GM18868 (cell line): ENCODE measurements around the gene TNPO2.
A peak's percentile ranks its signal among the peaks of the same experiment; 100 is the strongest.
"Not testable (repeated sequence)": the region's sequence is repeated elsewhere in the genome, so short reads cannot be mapped to it uniquely, and the experiment has no call there.

ENCODE experiments used
- ATAC-seq: cut with Tn5 transposase; IDR thresholded peaks from one replicate; pipeline ENCODE4 v1.9.1; 2021; ENCODE audit warnings: mild to moderate bottlenecking, moderate library complexity; ENCODE audit not compliant: unreplicated experiment

Gene TNPO2

DNA sequence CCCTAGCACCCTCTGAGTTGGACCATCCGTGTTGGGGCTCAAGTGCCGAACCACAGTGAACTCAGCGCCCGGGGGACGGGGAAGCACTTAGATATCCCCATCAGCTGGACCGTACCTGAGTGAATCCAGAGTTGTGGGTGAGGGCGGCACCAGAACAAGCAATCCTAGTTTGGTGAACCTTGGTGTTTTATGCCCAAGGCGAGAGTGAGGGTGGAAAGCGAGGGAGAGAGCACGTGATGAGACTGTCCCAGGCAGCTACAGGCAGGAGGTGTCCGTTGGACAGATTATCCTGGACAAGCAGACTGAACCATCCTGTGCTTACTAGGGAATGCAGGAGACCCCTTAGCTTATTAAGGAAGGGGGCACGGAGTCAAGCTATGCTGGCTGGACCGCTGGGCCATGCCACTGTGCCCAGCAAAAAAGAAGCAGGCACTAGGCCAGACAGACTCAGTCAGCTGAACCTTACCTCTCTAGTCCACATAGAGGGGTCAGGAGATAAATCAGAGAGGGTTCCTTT lies 14.2 kb upstream of the TNPO2 start:
- no peak for ATAC-seq

DNA sequence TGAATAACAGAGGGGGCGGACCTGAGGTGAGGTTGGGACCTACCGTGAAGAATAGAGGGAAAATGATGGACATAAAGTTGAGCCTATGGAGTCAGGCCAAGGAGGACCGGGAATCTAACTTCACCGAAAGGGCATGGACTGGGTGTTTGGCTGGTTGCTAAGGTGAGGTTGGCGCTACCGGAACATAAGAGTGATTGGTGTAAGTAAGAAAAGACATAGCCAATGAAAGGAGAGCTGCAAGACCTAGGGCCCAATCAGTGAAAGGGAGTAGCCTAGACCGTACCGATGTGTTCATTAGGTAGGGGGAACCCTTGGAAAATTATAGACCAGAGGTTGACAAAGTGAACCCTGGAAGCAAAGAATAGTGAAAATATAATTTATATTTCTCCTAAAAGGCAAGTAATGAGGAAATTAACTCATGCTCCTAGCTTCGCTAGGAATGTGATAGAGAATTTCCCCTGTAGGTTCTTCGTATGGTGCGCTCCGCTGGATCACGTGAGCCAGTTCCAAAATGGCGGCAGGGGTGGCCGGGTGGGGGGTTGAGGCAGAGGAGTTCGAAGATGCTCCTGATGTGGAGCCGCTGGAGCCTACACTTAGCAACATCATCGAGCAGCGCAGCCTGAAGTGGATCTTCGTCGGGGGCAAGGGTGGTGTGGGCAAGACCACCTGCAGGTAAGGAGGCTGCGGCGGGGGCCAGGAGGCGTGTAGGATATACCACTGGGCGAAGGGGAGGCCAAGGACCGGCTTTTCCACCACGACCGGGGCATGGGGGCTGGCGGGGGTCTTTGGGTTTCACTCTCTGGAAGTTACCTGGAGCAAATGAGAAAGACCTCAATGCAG lies 13.5 kb upstream of the TNPO2 start, which contains the start of gene GET3:
GET3 (plus strand) TSS at position 503 of the 840 bp plus-strand sequence; CDS start at position 512, 9 bp downstream.
- peak; percentile 80 for ATAC-seq

DNA sequence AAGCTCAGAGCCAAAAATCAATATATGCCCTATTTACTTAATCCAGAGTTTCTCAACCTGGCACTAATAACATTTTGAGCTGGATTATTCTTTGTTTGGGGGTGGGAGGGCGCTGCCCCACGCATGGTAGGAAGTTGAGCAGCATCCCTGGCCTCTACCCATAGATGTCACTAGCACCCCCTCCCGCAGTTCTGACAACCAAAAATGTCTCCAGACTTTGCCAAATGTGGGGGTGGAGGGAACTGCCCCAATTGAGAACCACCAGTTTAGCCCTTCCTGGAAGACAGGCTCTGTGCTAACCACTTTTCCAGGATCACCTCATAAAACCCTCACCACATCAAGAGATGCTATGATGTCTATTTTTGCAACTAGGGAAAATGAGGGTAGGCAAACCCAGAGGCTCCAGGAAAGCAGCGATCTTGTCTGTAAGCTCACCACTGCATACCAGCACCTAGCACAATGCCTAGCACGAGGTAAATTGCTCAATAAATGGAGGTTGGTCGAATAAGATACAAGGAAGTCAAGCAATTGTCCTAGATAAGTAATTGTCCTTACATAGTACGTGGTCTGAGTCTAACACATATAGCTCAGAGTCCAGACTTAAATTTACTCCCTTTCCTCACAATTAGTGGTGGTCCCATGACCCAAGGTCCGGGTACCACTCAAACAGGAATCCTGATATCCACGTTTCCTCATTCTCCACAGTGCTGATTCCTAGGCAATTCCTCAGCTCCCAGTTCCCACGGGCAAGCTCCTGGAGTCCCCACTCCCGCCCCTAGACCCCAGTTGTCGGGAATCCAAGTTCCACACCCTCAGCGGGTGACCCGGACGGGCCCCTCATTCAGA lies 9.9 kb upstream of the TNPO2 start:
- no peak for ATAC-seq

DNA sequence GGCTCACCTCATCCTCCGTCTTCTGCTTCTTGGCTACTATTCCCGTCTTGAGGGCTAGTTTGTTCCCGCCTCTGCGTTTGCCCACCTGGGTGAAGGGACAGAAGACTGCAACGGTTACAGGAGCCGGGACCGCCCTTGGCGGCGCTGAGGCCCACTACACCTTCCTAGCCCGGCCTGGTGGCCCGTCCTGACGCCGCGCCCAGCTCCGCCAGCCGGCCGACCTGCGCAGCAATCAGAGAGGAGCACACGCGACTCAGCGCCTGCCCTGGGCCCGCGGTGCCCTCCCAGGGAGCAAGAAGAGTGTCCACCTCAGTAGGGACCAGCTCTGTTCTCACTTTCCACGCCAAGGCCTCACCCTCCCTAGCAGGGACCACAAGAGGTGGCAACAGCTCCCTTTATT lies 7.6 kb upstream of the TNPO2 start:
- no peak for ATAC-seq

DNA sequence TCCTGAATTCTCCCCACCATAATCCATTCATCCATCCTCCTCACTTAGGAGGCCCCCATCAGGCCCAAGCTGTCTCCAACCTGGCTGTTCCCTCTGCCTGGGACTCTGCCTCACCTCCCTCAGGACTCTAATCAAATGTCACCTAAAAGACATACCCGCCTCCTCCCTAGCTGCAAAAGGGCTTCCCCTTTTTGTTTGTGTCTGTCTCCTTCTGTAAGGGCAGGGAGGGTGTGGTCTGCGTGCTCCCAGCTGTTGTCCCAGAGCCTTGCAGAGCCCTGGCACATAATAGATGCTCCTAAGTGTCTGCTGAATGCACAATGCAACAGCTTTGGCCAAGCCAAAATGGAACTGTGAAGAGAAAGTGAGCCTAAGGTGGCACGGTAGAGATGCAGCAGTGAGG lies 6.3 kb upstream of the TNPO2 start:
- no peak for ATAC-seq

DNA sequence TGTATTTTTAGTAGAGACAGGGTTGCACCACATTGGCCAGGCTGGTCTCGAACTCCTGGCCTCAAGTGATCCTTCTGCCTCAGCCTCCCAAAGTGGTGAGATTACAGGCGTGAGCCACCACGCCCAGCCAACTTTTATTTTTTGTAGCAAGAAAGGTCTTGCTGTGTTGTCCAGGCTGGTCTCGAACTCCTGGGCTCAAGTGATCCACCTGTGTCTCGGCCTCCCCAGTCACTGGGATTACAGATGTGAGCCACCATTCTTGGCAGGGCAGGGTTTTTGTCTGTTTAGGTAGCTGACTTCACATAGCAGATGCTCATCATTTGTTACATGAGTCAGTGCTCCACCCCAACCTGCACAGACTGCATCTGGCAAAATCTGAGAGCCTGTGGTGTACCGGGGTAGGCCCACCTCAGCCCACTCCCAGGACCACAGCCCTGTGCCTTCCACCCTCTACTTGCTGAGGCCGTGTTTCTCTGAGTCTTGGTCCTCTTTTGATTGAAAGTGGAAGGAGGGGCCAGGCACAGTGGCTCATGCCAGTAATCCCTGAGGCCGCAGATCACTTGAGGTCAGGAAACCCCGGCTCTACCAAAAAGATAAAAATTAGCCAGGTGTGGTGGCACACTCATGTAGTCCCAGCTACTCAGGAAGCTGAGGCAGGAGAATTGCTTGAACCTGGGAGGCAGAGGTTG lies 4.2 kb upstream of the TNPO2 start:
- ATAC-seq, result no peak

DNA sequence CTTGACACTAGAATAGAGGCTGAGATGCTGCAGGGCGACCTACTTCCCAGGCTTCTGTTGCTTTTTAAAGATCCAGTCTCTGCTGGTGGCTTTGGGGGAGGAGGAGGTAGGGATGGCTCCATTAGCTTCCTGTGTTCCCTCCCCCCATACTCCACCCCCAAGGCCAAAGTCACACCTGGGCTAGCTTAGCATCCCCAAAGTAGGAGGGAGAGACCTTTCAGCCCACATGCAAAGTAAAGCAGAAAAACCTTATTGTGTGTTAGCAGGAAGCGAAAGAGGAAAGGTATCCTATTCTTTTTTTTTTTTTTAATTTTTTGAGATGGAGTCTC lies 3.2 kb upstream of the TNPO2 start:
- ATAC-seq, result no peak

DNA sequence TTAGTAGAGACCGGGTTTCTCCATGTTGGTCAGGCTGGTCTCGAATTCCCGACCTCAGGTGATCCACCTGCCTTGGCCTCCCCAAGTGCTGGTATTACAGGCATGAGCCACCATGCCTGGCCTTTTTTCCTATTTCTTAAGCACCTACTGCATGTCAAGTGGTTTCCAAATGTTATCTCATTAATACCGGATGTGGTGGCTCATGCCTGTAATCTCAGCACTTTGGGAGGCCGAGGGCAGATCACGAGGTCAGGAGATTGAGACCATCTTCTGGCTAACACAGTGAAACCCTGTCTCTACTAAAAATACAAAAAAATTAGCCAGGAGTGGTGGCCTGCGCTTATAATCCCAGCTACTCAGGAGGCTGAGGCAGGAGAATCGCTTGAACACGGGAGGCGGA lies 1.9 kb upstream of the TNPO2 start:
- ATAC-seq, result not testable (repeated sequence)

DNA sequence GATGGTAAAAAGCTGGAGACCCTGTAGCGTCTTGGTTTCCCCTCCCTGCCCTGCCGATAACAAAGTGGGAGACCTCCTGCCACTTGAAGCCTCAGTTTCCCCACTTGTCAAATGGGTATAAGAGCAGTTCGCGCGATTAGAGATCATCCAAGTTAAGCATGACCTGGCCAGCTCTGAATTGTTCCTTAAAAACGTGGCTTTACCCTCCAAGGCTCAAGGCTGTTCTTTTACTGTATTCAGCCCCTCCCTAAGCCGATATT lies 421 bp downstream of the TNPO2 start:
- ATAC-seq, result no peak

DNA sequence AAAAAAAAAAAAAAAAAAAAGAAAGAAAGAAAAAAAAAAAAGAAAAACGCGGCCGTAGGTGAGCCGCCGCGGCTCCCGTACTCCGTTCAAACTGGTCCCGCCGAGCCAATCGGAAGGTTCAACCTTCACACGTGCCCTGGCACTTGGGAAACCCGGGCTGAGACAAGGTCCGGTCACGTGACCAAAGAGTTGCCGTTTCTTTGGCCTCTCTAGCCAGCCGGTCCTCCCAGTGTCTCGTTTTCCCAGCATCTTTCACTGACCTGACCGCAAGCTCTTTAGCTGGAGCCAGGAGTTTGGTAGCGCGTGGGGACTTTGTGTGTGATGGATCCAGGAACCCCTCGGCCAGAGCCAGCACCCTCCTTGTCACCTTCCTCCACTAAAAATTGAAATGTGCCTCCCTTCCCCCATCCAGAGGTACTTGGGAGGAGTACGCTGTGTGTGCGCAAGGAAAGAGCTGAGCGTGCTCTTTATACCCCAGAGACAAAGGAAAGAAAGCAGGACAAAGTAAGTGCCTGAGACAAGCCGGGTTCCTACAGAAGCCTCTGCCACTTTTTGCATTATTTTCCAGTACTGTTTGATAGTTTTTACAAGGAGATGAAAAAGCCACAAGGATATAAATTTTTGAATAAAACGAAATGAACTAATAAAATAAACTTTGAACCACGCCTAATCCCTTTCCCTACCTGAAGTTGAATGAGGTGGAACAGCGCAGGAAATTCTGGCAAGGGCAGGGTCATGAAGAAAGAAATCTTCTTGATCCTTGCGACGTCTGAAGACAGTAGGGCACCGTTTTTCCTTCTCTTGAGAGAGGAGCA lies 959 bp downstream of the TNPO2 start:
- ATAC-seq, result peak; percentile 67

DNA sequence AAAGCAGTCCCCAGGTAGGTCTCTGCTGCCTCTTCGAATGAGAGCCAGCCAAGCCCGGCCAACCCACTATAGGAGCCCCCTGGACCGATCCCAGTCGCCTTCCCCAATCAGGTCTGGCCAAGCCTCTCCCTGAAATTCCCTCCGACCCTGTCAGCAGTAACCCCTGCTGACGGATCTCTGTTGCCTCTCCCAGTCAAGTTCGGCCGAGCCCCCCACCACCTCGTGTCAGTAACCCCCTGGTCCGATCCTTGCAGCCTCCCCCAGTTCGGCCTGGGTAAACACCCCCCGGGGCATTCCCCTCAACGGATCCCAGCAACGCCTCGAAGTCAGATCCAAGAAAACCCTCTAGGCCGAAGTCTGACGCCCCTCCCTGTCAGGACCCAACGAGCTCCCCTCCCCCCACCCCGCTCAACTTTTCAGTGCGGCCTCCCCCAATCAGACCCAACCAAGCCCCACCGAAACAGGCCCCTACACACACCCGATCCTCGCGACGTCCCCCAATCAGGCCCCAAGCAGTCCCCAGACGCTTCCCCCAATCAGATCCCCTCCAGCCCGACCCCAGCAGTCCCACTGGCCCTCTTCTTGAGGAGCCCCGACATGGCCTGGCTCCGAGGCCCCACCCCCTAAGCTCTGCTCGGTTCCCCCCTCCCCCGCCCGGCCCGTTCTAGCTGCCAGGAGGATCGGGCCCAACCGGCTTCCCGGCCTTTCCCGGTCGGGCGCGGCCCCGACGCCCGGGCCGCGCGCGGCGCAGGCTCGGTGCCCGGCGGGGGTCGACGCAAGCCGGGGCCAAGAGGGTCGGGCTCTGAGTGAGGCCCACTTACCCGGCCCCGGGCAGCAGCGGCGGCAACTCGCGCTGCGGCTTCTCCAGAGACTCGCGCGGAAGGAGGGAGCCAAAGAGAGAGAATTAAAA lies 1.8 kb downstream of the TNPO2 start:
- ATAC-seq, result peak; percentile 42

DNA sequence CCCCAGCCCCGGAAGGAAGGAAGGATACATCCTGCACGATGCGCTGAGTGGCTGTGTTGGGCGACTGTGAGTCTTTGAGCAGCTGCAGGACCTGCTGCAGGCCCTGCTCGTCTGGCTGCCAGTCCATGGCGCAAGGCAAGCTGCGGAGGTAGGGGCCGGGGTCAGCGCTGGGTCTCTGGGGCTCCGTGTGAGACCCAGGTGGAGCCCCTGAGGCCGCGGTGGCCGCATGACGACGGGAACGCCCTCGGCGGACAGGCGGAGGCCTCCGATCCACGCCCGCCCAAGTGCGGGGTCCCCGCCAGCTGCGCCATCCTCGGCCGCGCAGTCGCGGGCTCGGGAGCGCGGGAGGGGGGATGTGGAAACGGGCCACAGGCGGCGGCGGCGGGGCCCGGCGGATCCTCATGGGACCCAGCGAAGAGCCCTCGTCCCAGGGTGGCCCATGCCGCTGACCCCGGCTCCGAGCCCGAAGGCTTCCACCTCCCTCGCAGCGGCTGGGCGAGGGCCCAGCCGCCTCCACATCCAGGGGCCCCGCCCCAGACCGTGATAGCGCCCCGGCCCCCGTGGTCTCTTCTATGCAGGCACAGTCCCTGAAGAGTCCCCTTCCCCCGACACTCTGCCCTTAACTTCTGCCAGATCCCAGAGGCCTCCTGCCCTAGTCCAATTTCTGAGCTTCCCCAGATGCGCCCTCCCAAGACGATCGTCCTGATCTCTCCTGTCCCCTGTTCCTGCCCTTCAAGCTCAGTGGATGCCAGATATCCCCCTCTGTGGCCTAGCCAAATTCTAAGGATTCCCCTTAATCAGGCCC lies 2.7 kb downstream of the TNPO2 start:
- no peak for ATAC-seq

DNA sequence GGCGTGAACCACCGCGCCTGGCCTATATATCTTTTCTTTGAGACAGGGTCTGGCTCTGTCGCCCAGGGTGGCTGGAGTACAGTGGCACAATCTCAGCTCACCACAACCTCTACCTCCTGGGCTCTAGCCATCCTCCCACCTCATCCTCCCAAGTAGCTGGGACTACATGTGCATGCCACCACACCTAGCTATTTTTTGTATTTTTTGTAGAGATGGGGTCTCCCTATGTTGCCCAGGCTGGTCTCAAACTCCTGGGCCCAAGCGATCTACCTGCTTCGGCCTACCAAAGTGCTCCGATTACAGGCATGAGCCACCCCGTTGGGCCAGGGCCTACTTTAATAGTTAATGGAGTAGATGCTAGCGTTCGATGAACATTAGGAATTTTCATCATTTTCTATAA lies 3.4 kb downstream of the TNPO2 start:
- ATAC-seq, result no peak

DNA sequence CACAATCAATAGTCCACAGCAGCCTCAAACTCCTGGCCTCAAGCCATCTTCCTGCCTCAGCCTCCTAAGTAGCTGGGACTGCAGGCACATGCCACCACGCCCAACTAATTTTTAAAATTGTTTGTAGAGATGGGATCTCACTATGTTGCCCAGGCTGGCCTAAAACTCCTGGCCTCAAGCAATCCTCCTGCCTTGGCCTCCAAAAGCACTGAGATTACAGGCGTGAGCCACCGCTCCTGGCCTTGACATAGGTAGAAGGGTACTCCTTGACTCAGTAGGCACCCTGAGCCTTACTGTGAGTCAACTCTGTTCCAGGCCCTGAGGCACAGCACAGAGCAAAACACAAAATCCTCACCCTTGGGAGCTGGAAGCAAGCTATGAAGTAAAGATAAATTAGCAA lies 7.8 kb downstream of the TNPO2 start:
- no peak for ATAC-seq

DNA sequence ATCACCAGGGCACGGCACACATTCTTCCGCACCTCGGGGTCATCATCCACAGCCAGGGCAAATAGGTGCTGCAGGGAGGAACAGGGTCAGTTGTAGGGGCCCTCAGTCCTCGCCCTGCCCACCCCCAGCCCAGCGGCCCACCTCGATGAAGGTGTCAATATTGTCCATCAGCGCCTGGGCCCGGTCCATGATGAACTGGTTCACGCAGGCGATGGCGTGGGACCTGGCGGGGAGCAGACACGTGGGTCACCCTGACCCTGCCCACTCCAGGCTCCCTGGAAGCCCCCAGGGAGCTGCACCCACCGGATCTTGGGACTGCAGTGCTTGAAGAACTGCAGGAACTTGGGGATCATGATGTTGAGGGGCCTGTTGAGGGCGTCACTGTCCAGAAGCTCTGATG lies 8.6 kb downstream of the TNPO2 start:
- no peak for ATAC-seq

DNA sequence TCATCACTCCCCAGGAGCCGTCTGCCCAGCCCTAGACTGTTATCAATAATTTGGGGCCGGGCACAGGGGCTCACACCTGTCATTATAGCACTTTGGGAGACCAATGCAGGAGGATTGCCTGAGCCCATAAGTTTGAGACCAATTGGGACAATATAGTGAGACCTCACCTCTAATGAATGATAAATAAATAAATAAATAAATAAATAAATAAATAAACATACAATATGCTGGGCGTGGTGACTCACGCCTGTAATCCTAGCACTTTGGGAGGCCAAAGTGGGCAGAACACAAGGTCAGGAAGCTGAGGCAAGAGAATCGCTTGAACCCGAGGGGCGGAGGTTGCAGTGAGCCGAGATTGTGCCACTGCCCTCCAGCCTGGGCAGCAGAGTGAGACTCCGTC lies 10.4 kb downstream of the TNPO2 start:
- not testable (repeated sequence) for ATAC-seq

DNA sequence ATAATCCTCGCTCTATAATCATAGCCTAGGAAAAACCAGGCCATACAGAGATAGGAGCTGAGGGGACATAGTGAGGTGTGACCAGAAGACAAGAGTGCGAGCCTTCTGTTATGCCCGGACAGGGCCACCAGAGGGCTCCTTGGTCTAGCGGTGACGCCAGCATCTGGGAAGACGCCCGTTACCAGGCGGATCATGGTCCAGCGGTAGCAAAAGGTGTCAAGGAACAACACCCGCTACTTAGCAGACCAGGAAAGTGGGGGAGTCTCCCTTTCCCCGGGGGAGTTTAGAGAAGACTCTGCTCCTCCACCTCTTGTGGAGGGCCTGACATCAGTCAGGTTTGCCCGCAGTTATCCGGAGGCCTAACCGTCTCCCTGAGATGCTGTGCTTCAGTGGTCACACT lies 11.7 kb downstream of the TNPO2 start:
- ATAC-seq, result not testable (repeated sequence)

DNA sequence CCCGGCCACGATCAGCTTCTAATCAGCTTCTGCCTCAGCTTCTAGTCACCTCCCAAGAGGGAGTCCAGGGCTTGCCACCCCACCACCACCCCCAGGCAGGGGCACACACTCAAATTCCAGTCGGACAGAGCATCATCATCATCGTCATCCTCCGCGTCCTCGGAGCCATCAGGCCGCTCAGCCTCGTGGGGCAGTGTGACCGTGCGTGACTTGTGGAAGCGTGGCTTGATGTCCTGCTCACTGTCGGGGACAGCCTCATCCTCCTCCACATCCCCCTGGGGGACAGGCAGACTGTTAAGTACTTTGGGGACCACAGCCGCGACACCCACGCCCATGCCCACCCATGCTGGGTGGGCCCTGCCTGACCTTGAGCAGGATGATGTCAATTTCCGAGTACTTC lies 12.5 kb downstream of the TNPO2 start:
- ATAC-seq, result no peak

DNA sequence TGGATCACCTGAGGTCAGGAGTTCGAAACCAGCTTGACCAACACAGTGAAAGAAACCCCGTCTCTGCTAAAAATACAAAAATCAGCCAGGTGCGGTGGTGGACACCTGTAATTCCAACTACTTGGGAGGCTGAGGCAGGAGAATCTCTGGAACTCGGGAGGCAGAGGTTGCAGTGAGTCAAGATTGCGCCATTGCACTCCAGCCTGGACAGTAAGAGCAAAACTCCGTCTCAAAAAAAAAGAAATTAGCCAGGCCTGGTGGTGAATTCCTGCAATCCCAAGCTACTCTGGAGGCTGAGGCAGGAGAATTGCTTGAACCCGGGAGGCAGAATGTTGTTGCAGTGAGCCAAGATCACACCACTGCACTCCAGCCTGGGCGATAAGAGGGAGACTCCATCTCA lies 15.1 kb downstream of the TNPO2 start:
- ATAC-seq, result no peak
